ENCODE data around the gene CAPG. TPM values are rescaled to one million over a fixed set of nuclear protein-coding genes. Genes with fewer than 3 reads are reported as not detected.

Gene CAPG
- total and polyA plus RNA-seq, 9 of the 15 experiments (the other 6 are each of a cell fraction or from before 2014, with no cell fraction given), result 10.6 to 90.4 (median 56.0) TPM

GRCh38 chr2:85421260-85422071 lies 11.3 kb upstream of the CAPG start (continued):
- TF ChIP-seq, protein P1, sequence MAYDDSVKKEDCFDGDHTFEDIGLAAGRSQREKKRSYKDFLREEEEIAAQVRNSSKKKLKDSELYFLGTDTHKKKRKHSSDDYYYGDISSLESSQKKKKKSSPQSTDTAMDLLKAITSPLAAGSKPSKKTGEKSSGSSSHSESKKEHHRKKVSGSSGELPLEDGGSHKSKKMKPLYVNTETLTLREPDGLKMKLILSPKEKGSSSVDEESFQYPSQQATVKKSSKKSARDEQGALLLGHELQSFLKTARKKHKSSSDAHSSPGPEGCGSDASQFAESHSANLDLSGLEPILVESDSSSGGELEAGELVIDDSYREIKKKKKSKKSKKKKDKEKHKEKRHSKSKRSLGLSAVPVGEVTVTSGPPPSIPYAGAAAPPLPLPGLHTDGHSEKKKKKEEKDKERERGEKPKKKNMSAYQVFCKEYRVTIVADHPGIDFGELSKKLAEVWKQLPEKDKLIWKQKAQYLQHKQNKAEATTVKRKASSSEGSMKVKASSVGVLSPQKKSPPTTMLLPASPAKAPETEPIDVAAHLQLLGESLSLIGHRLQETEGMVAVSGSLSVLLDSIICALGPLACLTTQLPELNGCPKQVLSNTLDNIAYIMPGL (CRISPR knock-in tag; IDR thresholded peaks at IDR 0.05), result no peak
- TF ChIP-seq ZKSCAN8 (CRISPR knock-in tag; IDR thresholded peaks at IDR 0.05) (0 out of 2 replicates have a peak, but pooled peaks have one; percentile 57), GATAD2A (IDR thresholded peaks at IDR 0.05) (peak; percentile 57; the same call in 1 of the 2 replicates), TAF9B (IDR thresholded peaks at IDR 0.05; ENCODE audit: partially characterized antibody) (peak; percentile 12), MAZ (CRISPR knock-in tag; conservative IDR thresholded peaks at IDR 0.05 in 1 of 2, IDR thresholded peaks at IDR 0.05 in 1 of 2) (peak in 1 of 2 experiments; percentile 55; a peak in 1 of 4 replicates), NRF1 (conservative IDR thresholded peaks at IDR 0.05 in 1 of 2, IDR thresholded peaks at IDR 0.05 in 1 of 2) (0 out of 4 replicates have a peak, but pooled peaks of 1 of the 2 experiments have one; percentile 12), TEAD1 (CRISPR knock-in tag; IDR thresholded peaks at IDR 0.05) (peak in 1 of 2 experiments; percentile 8; a peak in 1 of 4 replicates), MTA3 (IDR thresholded peaks at IDR 0.05; ENCODE audit: borderline replicate concordance) (peak; percentile 25; the same call in 1 of the 2 replicates), TBP (optimal IDR thresholded peaks at IDR 0.05; ENCODE audit: low read depth, low read length) (peak; percentile 46), CUX1 (CRISPR knock-in tag; IDR thresholded peaks at IDR 0.05) (0 out of 2 replicates have a peak, but pooled peaks have one; percentile 41), HLTF (IDR thresholded peaks at IDR 0.05) (0 out of 2 replicates have a peak, but pooled peaks have one; percentile 41), HIVEP1 (CRISPR knock-in tag; IDR thresholded peaks at IDR 0.05) (peak; percentile 0; the same call in 1 of the 2 replicates), PTRF (tag; IDR thresholded peaks at IDR 0.05) (no peak), ZNF644 (tag; IDR thresholded peaks at IDR 0.05; ENCODE audit: low read depth) (peak; percentile 49; the same call in 1 of the 2 replicates), MTA1 (IDR thresholded peaks at IDR 0.05; ENCODE audit: borderline replicate concordance) (no peak), CBFA2T2 (conservative IDR thresholded peaks at IDR 0.05) (peak; percentile 83), U2AF2 (optimal IDR thresholded peaks at IDR 0.05; ENCODE audit: low read depth, low read length) (no peak), ZNF583 (CRISPR knock-in tag; IDR thresholded peaks at IDR 0.05) (0 out of 2 replicates have a peak, but pooled peaks have one; percentile 24), CREM (IDR thresholded peaks at IDR 0.05; ENCODE audit: low read depth) (no peak; the same call in 1 of the 2 replicates), TCF3 (CRISPR knock-in tag; IDR thresholded peaks at IDR 0.05) (peak; percentile 76)
